Esophagus (tissue), 2 donors: ENCODE results near the gene ANXA1. TPM values are rescaled to one million over a fixed set of nuclear protein-coding genes. Genes with fewer than 3 reads are reported as not detected.

Experiments
- H3K27ac ChIP-seq, 2 donors: one replicate each; pipeline ENCODE4 v1.5.1; 2013; ENCODE audit warnings: low read depth in 2 of 2, mild to moderate bottlenecking in 2 of 2, inconsistent platforms in 1 of 2, low read length in 1 of 2, moderate library complexity in 1 of 2
- H3K27me3 ChIP-seq, 2 donors: one replicate each; pipeline ENCODE4 v1.6.1; 2013; ENCODE audit warnings: low read length in 2 of 2, control low read depth in 1 of 2, mild to moderate bottlenecking in 1 of 2; ENCODE audit not compliant: insufficient read depth in 2 of 2, control insufficient read depth in 1 of 2
- H3K36me3 ChIP-seq, 2 donors: one replicate each; pipeline ENCODE4 v1.6.1; 2013; ENCODE audit warnings: low read length in 1 of 2; ENCODE audit not compliant: control insufficient read depth in 2 of 2, insufficient read depth in 2 of 2
- H3K4me1 ChIP-seq, 2 donors: one replicate each; pipeline ENCODE4 v1.6.1; 2013; ENCODE audit warnings: low read length in 1 of 2; ENCODE audit not compliant: control insufficient read depth in 2 of 2, insufficient read depth in 2 of 2
- H3K4me3 ChIP-seq, 2 donors: one replicate each; pipeline ENCODE4 v1.5.1; 2013; ENCODE audit warnings: low read length in 2 of 2, mild to moderate bottlenecking in 2 of 2, low read depth in 1 of 2, moderate library complexity in 1 of 2
- H3K9me3 ChIP-seq, 2 donors: one replicate each; pipeline ENCODE4 v1.6.1; 2013; ENCODE audit warnings: mild to moderate bottlenecking in 2 of 2, low read depth in 1 of 2, low read length in 1 of 2, moderate library complexity in 1 of 2; ENCODE audit not compliant: control insufficient read depth in 2 of 2, insufficient read depth in 1 of 2
- WGBS, 2 donors: extraction: QIAGEN DNeasy Blood & Tissue Kit; methylation state at CpG; one replicate each; pipeline ENCODE4 v1.1.7; 2013; 5-methylcytosine and 5-hydroxymethylcytosine counted together
- polyA plus RNA-seq, 2 donors: library from polyadenylated mRNA; stranded (reverse); fragments of 200-250 nt; gene quantifications; one replicate each; pipeline ENCODE4 v1.2.3, GENCODE V29; 2013
- donor health status: healthy with polysubstance abuse.
- donor health status: Bipolar disorder and iron deficiency.

ANXA1 gene
- polyA plus RNA-seq, 2 donors = 8,051 to 11,813 TPM

GRCh38 chr9:73199886-73200285, 48.2 kb downstream of the ANXA1 start:
- no peaks in the 10 kb centered on the region for H3K9me3 ChIP-seq
- H3K36me3 ChIP-seq = no peaks in the 10 kb centered on the region
- H3K4me1 ChIP-seq = no peaks in the 10 kb centered on the region
- H3K27me3 ChIP-seq = no peaks in the 10 kb centered on the region
- H3K27ac ChIP-seq = no peak overlapping the region
- no peak overlapping the region for H3K4me3 ChIP-seq
- WGBS, 2 donors = 61 to 68% methylated on average over 10 of the region's 10 CpGs

- no peak overlapping the region for H3K4me3 ChIP-seq
- H3K9me3 ChIP-seq = no peaks in the 10 kb centered on the region
- no peaks in the 10 kb centered on the region for H3K4me1 ChIP-seq
- H3K27me3 ChIP-seq = no peaks in the 10 kb centered on the region
- no peak overlapping the region for H3K27ac ChIP-seq
- 41 to 46% methylated on average over 9 of the region's 9 CpGs for WGBS, 2 donors
- H3K36me3 ChIP-seq = no peaks in the 10 kb centered on the region
Observed at GRCh38 chr9:73200694-73201452, 49.2 kb downstream of the ANXA1 start.

- no peaks in the 10 kb centered on the region for H3K4me1 ChIP-seq
- H3K4me3 ChIP-seq = no peak overlapping the region
- no peaks in the 10 kb centered on the region for H3K9me3 ChIP-seq
- H3K27me3 ChIP-seq = no peaks in the 10 kb centered on the region
- no peaks in the 10 kb centered on the region for H3K36me3 ChIP-seq
- no peak overlapping the region for H3K27ac ChIP-seq
- WGBS, 2 donors = 3 to 17% methylated on average over 1 of the region's 1 CpG
Observed at GRCh38 chr9:73202980-73203379, 51.3 kb downstream of the ANXA1 start.

GRCh38 chr9:73204936-73205335, 53.3 kb downstream of the ANXA1 start:
- 71 to 83% methylated on average over 4 of the region's 4 CpGs for WGBS, 2 donors
- no peak overlapping the region for H3K4me3 ChIP-seq
- H3K4me1 ChIP-seq = no peaks in the 10 kb centered on the region
- no peak overlapping the region for H3K27ac ChIP-seq
- no peaks in the 10 kb centered on the region for H3K9me3 ChIP-seq
- no peaks in the 10 kb centered on the region for H3K36me3 ChIP-seq
- H3K27me3 ChIP-seq = no peaks in the 10 kb centered on the region

- H3K27ac ChIP-seq = no peak overlapping the region
- no peaks in the 10 kb centered on the region for H3K27me3 ChIP-seq
- WGBS, 2 donors = 65 to 83% methylated on average over 1 of the region's 1 CpG
- H3K4me1 ChIP-seq = no peaks in the 10 kb centered on the region
- H3K36me3 ChIP-seq = no peaks in the 10 kb centered on the region
- no peaks in the 10 kb centered on the region for H3K9me3 ChIP-seq
- no peak overlapping the region for H3K4me3 ChIP-seq
Observed at GRCh38 chr9:73206851-73207250, 55.2 kb downstream of the ANXA1 start.

- 39 to 60% methylated on average over 3 of the region's 3 CpGs for WGBS, 2 donors
- Histone ChIP-seq H3K27ac (no peak overlapping the region), H3K27me3 (no peaks in the 10 kb centered on the region), H3K9me3 (no peaks in the 10 kb centered on the region), H3K4me3 (no peak overlapping the region), H3K36me3 (no peaks in the 10 kb centered on the region), H3K4me1 (no peaks in the 10 kb centered on the region)
Observed at GRCh38 chr9:73210886-73211666, 59.4 kb downstream of the ANXA1 start.

- Histone ChIP-seq H3K27ac (no peak overlapping the region), H3K4me1 (no peaks in the 10 kb centered on the region), H3K27me3 (no peaks in the 10 kb centered on the region), H3K36me3 (no peaks in the 10 kb centered on the region), H3K4me3 (no peak overlapping the region), H3K9me3 (no peaks in the 10 kb centered on the region)
- 48 to 60% methylated on average over 2 of the region's 2 CpGs for WGBS, 2 donors
Observed at GRCh38 chr9:73213300-73213699, 61.6 kb downstream of the ANXA1 start.

- no peaks in the 10 kb centered on the region for H3K4me1 ChIP-seq
- H3K4me3 ChIP-seq = no peak overlapping the region
- H3K27ac ChIP-seq = no peak overlapping the region
- 46 to 50% methylated on average over 3 of the region's 3 CpGs for WGBS, 2 donors
- H3K9me3 ChIP-seq = peaks cover 0 to 3% of the 10 kb centered on the region in 2 donors
- H3K36me3 ChIP-seq = no peaks in the 10 kb centered on the region
- H3K27me3 ChIP-seq = no peaks in the 10 kb centered on the region
Observed at GRCh38 chr9:73215249-73215648, 63.6 kb downstream of the ANXA1 start.

- Histone ChIP-seq H3K27me3 (no peaks in the 10 kb centered on the region), H3K36me3 (no peaks in the 10 kb centered on the region), H3K4me3 (no peak overlapping the region), H3K4me1 (no peaks in the 10 kb centered on the region), H3K9me3 (peaks cover 0 to 3% of the 10 kb centered on the region in 2 donors), H3K27ac (no peak overlapping the region)
Observed at GRCh38 chr9:73216100-73216499, 64.4 kb downstream of the ANXA1 start.
